Cardiac fibroblast (primary cell): Measurements from ENCODE around the gene NCAM1.

Experiments
- DNase-seq, 2 donors: peaks; one replicate each; pipeline versions ENCODE4 v3.0.0 to v3.0.0-alpha.2; 2010; ENCODE audit warnings: low read depth in 2 of 2
- H3K4me3 ChIP-seq, 2 donors: replicated peaks in 1 of 2; 1 replicate in 1 of 2; 2 replicates in 1 of 2; pipeline ENCODE4 v1.5.1; 2011; ENCODE audit warnings: low read depth in 2 of 2, low read length in 2 of 2, mild to moderate bottlenecking in 2 of 2, moderate library complexity in 1 of 2
- TF ChIP-seq, protein P1 (sequence below): IDR thresholded peaks from one replicate; pipeline ENCODE4 v1.5.1; 2011; ENCODE audit warnings: low read depth, mild to moderate bottlenecking, low read length, inconsistent platforms

The NCAM1 gene

DNA sequence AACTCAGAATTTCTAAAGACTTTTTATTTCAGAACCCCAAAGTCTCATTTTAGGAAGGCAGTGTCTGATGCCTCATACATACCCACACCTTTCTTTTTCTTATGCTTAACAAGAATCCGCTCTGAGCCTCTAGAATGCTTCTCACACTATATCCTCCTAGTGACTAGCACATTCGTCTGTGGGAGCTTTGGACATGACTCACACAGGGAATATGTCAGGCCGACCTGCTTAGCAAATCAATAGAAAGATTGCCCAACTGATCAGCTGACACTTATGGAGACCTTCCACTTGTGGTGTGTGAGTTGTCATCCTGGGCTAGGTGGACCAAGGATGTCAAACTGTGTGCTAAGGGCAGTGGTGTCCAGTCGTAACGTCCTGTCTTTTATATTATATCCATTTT, 223.3 kb downstream of the NCAM1 start:
- TF ChIP-seq, protein P1, sequence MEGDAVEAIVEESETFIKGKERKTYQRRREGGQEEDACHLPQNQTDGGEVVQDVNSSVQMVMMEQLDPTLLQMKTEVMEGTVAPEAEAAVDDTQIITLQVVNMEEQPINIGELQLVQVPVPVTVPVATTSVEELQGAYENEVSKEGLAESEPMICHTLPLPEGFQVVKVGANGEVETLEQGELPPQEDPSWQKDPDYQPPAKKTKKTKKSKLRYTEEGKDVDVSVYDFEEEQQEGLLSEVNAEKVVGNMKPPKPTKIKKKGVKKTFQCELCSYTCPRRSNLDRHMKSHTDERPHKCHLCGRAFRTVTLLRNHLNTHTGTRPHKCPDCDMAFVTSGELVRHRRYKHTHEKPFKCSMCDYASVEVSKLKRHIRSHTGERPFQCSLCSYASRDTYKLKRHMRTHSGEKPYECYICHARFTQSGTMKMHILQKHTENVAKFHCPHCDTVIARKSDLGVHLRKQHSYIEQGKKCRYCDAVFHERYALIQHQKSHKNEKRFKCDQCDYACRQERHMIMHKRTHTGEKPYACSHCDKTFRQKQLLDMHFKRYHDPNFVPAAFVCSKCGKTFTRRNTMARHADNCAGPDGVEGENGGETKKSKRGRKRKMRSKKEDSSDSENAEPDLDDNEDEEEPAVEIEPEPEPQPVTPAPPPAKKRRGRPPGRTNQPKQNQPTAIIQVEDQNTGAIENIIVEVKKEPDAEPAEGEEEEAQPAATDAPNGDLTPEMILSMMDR = no peak
- no peak overlapping the region for H3K4me3 ChIP-seq
- DNase-seq = peak; percentile 83 to 95

DNA sequence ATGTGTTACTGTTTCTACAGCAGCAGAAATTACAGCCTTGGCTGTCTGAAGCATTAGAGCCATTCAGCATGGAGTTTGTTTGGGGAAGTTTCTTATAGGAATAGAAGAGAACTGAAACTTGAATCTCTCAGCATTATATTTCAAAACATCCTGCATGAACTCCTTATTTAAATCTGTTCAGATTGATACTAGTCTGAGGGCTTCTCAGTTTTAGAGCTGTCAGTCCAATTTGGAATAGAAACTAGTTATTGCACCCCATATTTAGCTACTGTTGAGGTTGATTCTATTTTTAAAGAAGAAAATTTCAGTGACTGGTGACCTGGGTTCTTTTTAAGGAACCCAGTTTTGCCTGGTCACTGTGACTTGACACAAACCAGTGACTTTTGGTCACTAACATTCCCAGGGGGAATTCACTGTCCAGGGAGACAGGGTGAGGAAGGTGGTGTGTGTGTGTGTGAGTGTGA, 227.2 kb downstream of the NCAM1 start:
- no peak overlapping the region for H3K4me3 ChIP-seq
- no peak for DNase-seq
- TF ChIP-seq, protein P1 = no peak

DNA sequence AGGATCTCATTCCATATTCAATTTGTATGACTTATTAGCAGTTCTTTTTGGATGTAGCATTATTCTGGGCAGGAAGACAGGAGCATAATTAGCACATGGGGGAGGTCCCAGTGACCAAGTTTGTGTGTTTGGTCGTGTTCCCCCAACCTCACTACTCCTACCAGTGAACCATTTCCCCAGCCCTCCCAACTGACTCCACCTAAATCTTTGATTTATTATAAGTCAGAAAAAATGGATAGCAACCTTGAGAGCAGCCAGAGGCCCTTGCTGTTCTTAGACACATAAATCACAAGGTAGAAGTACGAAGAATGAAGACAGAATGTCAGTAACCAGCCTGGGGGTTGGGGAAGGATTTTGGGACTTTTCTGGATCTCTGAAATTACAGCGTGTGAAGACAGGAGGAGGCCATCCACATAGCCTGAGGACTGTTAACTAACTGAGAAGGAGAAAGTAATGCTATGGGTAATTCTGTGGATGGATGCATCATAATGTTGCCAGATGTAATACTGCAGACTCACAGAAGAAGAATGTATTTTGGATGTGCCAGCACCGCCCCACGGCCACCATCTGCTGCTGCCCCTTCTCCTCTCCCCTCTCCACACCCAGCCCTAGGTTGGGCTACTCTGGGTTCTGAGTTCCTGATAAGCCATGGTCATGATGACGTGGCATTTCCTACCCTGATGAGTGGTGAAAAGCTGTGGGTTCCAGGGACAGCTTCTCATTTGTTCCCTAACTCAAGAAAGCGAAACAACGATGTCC, 228.9 kb downstream of the NCAM1 start:
- DNase-seq = peak; percentile 88 to 92
- H3K4me3 ChIP-seq = no peak overlapping the region
- TF ChIP-seq, protein P1 = no peak

DNA sequence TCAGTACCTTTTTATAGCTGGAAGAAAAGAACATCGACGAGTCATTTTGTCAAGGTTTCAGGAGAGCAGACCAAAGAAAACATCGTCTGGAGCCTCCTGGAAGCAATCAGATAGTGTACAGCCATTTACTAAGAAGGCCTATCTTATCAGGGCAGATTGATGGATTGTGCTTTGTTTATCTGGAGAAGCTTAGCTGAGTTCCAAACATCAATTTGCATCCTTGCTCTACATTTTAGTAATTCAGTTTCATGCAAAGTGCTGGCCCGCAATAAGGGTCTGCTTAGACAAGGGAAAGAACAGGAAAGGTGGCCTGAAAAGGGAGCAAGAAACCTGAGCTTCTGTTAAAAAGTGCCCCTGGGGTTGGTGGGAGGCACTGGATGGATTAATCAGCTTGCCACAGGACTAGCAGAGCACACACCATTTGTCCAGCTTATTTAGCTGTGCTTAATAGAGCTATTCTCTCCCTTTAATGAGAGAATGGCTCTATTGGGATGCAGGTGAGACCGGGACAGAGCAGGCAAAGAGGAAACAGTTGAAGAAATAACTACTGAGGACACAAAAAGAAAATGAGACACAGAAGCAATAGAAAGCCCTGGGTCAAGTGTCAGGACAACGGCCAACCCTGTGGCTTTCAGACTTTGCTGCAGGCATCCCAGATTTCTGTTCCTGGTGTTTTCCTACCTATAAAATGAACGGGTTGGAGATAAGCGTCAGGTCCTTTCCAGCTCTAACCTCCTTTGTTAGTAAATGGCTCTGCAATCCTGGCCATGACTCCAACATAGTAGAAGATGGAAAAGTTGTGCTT, 231.1 kb downstream of the NCAM1 start:
- TF ChIP-seq, protein P1 = no peak
- H3K4me3 ChIP-seq = no peak overlapping the region
- no peak for DNase-seq

DNA sequence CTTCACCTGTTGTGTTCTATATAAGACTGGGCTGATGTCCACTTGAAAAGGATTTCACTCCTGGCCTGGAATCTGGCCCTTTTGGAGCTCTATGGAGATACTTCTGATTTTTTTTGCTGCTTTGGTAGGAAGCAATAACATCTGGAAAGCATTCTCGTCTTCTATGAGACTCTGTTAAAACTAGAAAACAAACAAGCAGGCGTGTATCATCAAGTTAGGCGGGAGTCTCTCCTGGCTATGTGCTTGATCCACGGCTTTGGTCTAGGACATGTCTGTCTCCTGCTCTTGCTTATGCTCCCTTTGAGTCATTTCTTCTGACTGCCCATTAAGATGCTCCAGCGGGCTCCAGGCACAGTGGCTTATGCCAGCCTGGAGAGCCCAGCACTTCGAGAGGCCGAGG, 231.8 kb downstream of the NCAM1 start:
- DNase-seq = no peak
- H3K4me3 ChIP-seq = no peak overlapping the region
- TF ChIP-seq, protein P1 = no peak

DNA sequence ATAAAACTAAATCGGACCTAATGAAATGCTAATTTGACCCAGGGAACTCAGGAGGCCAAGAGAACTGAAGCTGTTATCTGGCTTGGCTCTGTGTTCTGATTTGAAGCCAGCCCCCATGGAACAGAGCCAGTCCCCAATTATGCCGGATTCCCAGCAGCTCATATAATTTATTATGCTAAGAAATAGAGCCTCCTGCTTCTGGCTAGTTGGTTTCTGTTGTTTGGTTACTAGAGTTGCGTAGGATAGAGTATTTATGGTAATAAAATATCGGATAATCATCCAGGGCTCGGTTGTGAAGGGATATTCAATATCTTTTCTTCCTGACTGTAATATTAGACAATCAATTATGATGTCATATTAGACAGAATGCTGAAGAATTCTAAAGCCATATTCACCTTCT, 232.7 kb downstream of the NCAM1 start:
- DNase-seq = peak in 1 of 2 donors; percentile 54
- H3K4me3 ChIP-seq = no peak overlapping the region
- TF ChIP-seq, protein P1 = no peak
